Karpas-422 (cell line): ENCODE results near the gene IFT52. TPM values are rescaled to one million over a fixed set of nuclear protein-coding genes. Genes with fewer than 3 reads are reported as not detected.

Source experiments
- DNase-seq: peaks from one replicate; pipeline ENCODE4 v3.0.0-alpha.2; 2015
- H2AFZ ChIP-seq: fragments of 200-600 bp; sonication (generic); 2 replicates; pipeline ENCODE4 v1.6.1; 2014; ENCODE audit warnings: antibody characterized with exemption, low read length, mixed read lengths
- H3K27ac ChIP-seq: fragments of 200-600 bp; sonication (generic); 2 replicates; pipeline ENCODE4 v1.5.1; 2014; ENCODE audit warnings: mild to moderate bottlenecking, low read length, moderate library complexity
- H3K27me3 ChIP-seq: fragments of 200-600 bp; sonication (generic); 2 replicates; pipeline ENCODE4 v1.6.1; 2014; ENCODE audit warnings: low read length, mixed read lengths
- H3K36me3 ChIP-seq: fragments of 200-600 bp; sonication (generic); 2 replicates; pipeline ENCODE4 v1.6.1; 2014; ENCODE audit warnings: low read length, mixed read lengths; ENCODE audit not compliant: insufficient read depth
- H3K4me1 ChIP-seq: fragments of 200-600 bp; sonication (generic); 2 replicates; pipeline ENCODE4 v1.6.1; 2014; ENCODE audit warnings: mild to moderate bottlenecking, low read length, mixed read lengths
- H3K4me2 ChIP-seq: fragments of 200-600 bp; sonication (generic); 2 replicates; pipeline ENCODE4 v1.6.1; 2014; ENCODE audit warnings: low read length, low read depth, mild to moderate bottlenecking; ENCODE audit not compliant: poor library complexity, severe bottlenecking
- H3K4me3 ChIP-seq: fragments of 200-600 bp; sonication (generic); 2 replicates; pipeline ENCODE4 v1.5.1; 2014; ENCODE audit warnings: mild to moderate bottlenecking, antibody characterized with exemption, low read length, mixed read lengths
- H3K79me2 ChIP-seq: fragments of 200-600 bp; sonication (generic); 2 replicates; pipeline ENCODE4 v1.6.1; 2014; ENCODE audit warnings: mild to moderate bottlenecking, low read length, mixed read lengths
- H3K9ac ChIP-seq: fragments of 200-600 bp; sonication (generic); 2 replicates; pipeline ENCODE4 v1.6.0; 2014; ENCODE audit warnings: low read length
- H3K9me2 ChIP-seq: fragments of 200-600 bp; sonication (generic), shearing (Covaris generic); replicated peaks from 2 replicates; pipeline ENCODE4 v1.6.0; 2014; ENCODE audit warnings: mild to moderate bottlenecking, low read length, moderate library complexity; ENCODE audit not compliant: insufficient read depth
- H3K9me3 ChIP-seq: fragments of 300-700, 200-600 bp; sonication (generic); 2 replicates; pipeline ENCODE4 v1.6.1; 2014; ENCODE audit warnings: low read length, mixed read lengths
- H4K20me1 ChIP-seq: fragments of 200-600 bp; sonication (generic); 2 replicates; pipeline ENCODE4 v1.6.1; 2014; ENCODE audit warnings: mild to moderate bottlenecking, antibody characterized with exemption, low read length, low read depth; ENCODE audit not compliant: insufficient read depth
- total RNA-seq: library from RNA; depleted of rRNA; stranded (reverse); fragments of >200 nt; shearing (Covaris generic); gene quantifications from 2 replicates; pipeline ENCODE4 v1.2.3, GENCODE V29; 2014; ENCODE audit warnings: low replicate concordance; rRNA removed

Gene IFT52, protein sequence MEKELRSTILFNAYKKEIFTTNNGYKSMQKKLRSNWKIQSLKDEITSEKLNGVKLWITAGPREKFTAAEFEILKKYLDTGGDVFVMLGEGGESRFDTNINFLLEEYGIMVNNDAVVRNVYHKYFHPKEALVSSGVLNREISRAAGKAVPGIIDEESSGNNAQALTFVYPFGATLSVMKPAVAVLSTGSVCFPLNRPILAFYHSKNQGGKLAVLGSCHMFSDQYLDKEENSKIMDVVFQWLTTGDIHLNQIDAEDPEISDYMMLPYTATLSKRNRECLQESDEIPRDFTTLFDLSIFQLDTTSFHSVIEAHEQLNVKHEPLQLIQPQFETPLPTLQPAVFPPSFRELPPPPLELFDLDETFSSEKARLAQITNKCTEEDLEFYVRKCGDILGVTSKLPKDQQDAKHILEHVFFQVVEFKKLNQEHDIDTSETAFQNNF
- 27.7 and 34.5 TPM in 2 replicates for total RNA-seq

DNA sequence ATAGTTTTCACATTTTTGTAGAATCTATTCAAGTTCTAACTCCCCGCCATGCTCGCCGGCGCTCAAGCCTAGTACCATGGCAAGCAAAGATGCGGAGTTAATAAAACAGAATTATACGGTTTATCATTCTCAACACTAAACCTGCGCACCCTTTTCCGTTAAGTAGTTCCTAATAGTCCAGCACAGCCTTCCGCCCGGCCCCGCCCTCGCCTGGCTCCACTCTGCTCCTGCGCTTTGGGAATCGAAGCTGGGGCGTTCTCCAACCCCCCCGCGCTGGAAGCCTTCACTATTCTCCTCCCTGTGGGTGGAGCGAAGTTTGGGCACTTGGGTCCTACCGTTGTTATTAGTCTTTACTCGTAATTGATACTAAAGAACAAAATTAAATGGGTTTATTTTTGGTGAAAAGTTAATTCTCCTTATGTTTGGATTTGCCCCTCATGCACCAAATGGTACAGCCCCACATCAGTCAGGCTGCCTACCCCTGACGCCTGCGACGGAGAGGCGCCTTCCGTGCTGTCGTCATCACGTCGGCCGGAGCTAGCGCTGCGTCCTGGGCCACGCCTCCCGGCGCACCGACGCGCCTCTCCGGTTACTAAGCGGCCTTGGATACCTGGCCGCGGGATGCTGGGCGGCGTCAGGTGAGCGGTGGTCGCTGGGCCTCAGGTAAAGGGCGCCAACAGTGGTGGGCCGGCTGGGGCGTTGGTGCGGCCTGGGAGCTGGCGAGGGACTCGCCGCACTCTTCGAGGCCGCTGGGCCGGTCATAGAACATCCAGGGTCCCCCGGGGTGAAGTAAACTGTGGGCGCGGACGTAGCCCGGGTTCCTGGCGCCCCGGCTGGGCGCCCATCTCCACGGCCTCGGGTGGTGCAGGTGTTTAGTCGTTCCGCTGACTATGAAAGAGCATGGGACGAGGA lies at the start of gene IFT52:
Gene IFT52, plus strand, starts transcription at position 546 of the 912 bp plus-strand sequence. CDS start 3,762 bp downstream, outside the sequence.
- Histone ChIP-seq H2AFZ (peak within 1 kb of the TSS; percentile 90), H3K9me2 (no peaks in the 10 kb centered on the region), H3K27ac (peak within 1 kb of the TSS; percentile 54), H3K36me3 (peaks cover 6% of the 10 kb centered on the region; the same call in 1 of the 2 replicates), H3K79me2 (peaks cover 26% of the 10 kb centered on the region), H4K20me1 (no peaks in the 10 kb centered on the region), H3K4me2 (peak within 1 kb of the TSS; percentile 93), H3K4me1 (peaks cover 21% of the 10 kb centered on the region), H3K9me3 (no peaks in the 10 kb centered on the region), H3K27me3 (no peaks in the 10 kb centered on the region), H3K4me3 (peak within 1 kb of the TSS; percentile 78), H3K9ac (peak within 1 kb of the TSS; percentile 75)
- peak; percentile 97 for DNase-seq

DNA sequence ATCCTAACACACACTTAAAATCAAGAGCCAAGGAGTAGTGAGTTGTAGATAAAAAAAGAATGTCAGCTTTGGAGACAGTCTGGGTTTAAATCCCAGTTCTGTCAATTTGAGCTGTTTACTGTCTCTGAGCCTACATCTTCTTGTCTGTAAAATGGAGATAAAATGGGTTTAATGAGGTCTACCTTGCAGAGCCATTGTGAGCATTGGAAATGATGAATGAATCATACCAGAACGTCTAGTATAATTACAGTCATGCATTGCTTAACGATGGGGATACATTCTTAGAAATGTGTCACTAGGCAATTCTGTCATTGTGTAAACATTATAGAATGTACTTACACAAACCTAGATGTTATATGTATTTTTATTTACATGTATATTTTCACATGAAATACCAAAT lies 49.5 kb upstream of the IFT52 start:
- Histone ChIP-seq H3K9ac (no peak overlapping the region), H2AFZ (no peak overlapping the region), H3K9me3 (no peaks in the 10 kb centered on the region), H4K20me1 (no peaks in the 10 kb centered on the region), H3K4me3 (no peak overlapping the region), H3K36me3 (no peaks in the 10 kb centered on the region), H3K27ac (no peak overlapping the region), H3K27me3 (no peaks in the 10 kb centered on the region), H3K4me2 (no peak overlapping the region), H3K4me1 (no peaks in the 10 kb centered on the region), H3K79me2 (no peaks in the 10 kb centered on the region), H3K9me2 (no peaks in the 10 kb centered on the region)
- no peak for DNase-seq

DNA sequence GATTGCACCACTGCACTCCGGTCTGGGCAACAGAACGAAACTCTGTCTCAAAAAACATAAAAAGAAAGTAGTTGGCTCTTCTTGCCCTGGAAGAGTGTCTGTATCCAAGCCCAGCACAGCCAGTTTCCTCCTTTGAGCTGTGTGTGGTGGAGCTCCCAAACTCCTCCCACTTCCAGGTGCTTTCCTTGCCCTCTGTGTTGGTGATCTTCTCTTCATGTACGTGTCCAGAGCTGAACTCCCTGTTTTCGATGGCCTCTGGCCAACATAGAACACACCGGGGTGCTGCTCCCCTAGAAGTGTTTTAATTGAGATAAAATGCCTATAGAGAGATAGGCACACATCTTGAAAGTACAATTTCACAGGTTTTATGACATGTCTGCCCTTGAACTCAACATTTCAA lies 48.6 kb upstream of the IFT52 start:
- Histone ChIP-seq H3K36me3 (no peaks in the 10 kb centered on the region), H3K27me3 (no peaks in the 10 kb centered on the region), H4K20me1 (no peaks in the 10 kb centered on the region), H3K79me2 (no peaks in the 10 kb centered on the region), H3K9me2 (no peaks in the 10 kb centered on the region), H3K9ac (no peak overlapping the region), H3K4me3 (no peak overlapping the region), H3K9me3 (no peaks in the 10 kb centered on the region), H3K27ac (no peak overlapping the region), H3K4me2 (no peak overlapping the region), H2AFZ (no peak overlapping the region), H3K4me1 (no peaks in the 10 kb centered on the region)
- DNase-seq = no peak

DNA sequence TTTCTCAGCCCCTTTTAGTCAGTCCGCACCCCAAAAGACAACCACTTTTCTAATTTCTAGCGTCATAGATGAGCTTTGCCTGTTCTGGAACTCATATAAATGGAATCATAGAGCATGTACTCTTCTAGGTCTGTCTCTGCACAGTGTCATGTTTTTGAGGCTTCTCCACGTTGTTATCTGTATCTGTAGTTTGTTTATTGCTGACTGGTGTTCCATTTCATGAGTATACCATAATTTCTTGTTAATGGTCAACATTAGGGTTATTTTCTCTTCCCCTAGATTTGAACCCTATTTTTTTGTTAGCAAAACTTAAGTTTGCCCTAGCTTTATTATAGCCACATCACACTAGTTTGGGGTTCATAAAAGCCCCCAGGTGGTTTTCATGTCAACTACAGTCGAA lies 48.1 kb upstream of the IFT52 start:
- Histone ChIP-seq H3K9ac (no peak overlapping the region), H3K27me3 (no peaks in the 10 kb centered on the region), H3K4me3 (no peak overlapping the region), H3K79me2 (no peaks in the 10 kb centered on the region), H3K36me3 (no peaks in the 10 kb centered on the region), H2AFZ (no peak overlapping the region), H3K27ac (no peak overlapping the region), H4K20me1 (no peaks in the 10 kb centered on the region), H3K9me2 (no peaks in the 10 kb centered on the region), H3K4me1 (no peaks in the 10 kb centered on the region), H3K4me2 (no peak overlapping the region), H3K9me3 (no peaks in the 10 kb centered on the region)
- DNase-seq = no peak

DNA sequence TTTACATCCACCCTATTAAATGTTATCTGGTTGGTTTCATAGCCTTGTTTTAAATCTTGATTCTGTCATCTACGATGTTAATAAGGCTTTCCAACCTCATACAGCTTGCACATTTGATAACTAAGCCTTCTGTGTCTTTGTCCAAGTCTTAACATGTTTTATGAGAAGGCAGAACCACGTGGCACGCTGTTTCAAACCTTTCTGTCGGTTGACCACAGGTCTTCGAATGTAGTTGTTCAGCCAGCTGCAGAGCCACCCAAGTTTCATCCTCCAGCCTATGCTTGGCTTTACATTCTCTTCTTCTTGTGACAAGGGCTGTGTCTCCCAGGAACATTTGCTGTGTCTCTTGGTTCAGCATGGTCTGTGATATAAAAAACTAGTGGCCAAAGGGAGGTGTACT lies 47.6 kb upstream of the IFT52 start:
- Histone ChIP-seq H2AFZ (no peak overlapping the region), H3K27me3 (no peaks in the 10 kb centered on the region), H3K9me3 (no peaks in the 10 kb centered on the region), H3K79me2 (no peaks in the 10 kb centered on the region), H4K20me1 (no peaks in the 10 kb centered on the region), H3K9me2 (no peaks in the 10 kb centered on the region), H3K36me3 (no peaks in the 10 kb centered on the region), H3K4me1 (no peaks in the 10 kb centered on the region), H3K4me2 (no peak overlapping the region), H3K4me3 (no peak overlapping the region), H3K27ac (no peak overlapping the region), H3K9ac (no peak overlapping the region)
- no peak for DNase-seq

DNA sequence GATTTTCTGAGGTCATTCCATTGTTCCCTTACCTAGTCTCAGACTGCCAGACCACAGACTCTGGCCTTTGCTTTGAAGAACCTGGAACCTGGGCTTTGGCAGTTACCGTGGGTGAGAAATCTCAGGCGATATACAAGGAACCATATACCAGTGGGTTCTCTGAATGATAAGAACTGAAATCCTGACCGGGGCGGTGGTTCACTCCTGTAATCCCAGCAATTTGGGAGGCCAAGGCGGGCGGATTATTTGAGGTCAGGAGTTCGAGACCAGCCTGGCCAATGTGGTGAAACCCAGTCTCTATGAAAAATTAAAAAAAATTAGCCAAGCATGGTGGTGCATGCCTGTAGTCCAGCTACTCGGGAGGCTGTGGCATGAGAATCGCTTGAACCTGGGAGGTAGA lies 46.2 kb upstream of the IFT52 start:
- no peaks in the 10 kb centered on the region for H3K9me2 ChIP-seq
- no peaks in the 10 kb centered on the region for H3K36me3 ChIP-seq
- H2AFZ ChIP-seq = no peak overlapping the region
- no peaks in the 10 kb centered on the region for H3K79me2 ChIP-seq
- DNase-seq = no peak
- H3K27ac ChIP-seq = no peak overlapping the region
- no peaks in the 10 kb centered on the region for H3K4me1 ChIP-seq
- no peak overlapping the region for H3K4me2 ChIP-seq
- no peak overlapping the region for H3K4me3 ChIP-seq
- no peak overlapping the region for H3K9ac ChIP-seq
- no peaks in the 10 kb centered on the region for H3K9me3 ChIP-seq
- no peaks in the 10 kb centered on the region for H4K20me1 ChIP-seq
- H3K27me3 ChIP-seq = no peaks in the 10 kb centered on the region

DNA sequence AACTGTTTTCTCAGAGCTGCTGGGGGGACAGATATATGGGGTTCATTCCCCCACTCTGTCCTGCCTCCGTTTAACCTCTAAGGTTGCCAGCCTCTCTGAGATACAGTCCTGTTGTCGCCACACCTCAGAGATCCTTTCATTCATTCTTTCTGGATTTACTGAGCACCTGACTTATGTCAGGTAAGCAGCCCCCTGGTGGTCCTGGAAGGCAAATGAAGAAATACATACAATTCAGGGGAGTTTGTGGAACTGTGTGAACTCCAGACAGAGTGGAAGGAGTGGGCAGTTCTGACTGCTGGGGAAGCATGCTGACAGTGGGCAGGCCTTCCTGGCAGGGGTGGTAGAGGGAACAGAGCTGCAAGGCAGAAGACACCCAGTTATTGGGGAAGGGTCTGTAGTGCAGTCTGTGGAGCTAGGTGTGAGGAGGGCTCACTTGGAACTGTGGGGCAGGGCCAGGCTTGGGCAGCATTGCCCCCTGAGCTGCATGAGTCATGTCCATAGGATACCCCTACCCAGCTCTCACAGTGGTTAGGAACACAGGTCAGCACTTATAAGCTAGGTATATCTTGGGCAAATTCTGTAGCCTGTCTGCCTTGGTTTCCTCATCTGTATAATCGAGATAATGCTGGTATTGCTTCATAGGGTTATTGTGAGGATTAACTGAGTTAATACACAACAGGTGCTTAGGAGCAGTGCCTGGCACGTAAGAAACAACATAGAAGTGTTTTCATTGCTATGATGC lies 44.7 kb upstream of the IFT52 start:
- no peaks in the 10 kb centered on the region for H4K20me1 ChIP-seq
- H3K9me2 ChIP-seq = no peaks in the 10 kb centered on the region
- no peak overlapping the region for H3K9ac ChIP-seq
- no peaks in the 10 kb centered on the region for H3K79me2 ChIP-seq
- H3K4me3 ChIP-seq = no peak overlapping the region
- no peaks in the 10 kb centered on the region for H3K4me1 ChIP-seq
- H2AFZ ChIP-seq = no peak overlapping the region
- no peak overlapping the region for H3K27ac ChIP-seq
- H3K27me3 ChIP-seq = no peaks in the 10 kb centered on the region
- no peak overlapping the region for H3K4me2 ChIP-seq
- H3K36me3 ChIP-seq = no peaks in the 10 kb centered on the region
- DNase-seq = no peak
- no peaks in the 10 kb centered on the region for H3K9me3 ChIP-seq
